GM21619 (cell line): ENCODE measurements around the gene CRYGN.

Experiments
- ATAC-seq: cut with Tn5 transposase; IDR thresholded peaks from one replicate; pipeline ENCODE4 v1.9.1; 2021; ENCODE audit not compliant: unreplicated experiment

Gene CRYGN

DNA sequence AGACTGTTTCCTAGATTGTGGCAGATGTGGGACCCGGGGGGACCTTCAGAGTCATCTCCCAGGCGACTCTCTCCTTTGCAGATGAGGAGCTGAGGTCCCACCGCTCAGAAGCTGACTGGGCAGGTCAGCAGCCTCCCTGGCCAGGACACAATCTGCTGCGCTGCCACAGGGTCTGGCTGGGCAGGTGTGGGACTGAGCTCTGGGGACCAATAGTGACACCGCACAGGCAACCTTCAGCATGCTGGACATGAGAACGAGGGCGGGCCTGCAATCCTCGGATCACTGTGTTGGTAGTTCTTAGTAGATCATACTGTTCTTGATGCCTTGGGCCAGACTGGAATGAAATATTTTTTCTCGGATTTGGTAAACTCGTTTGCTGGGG, 20.5 kb upstream of the CRYGN start:
- no peak for ATAC-seq

GRCh38 chr7:151459726-151460473, 20.0 kb upstream of the CRYGN start:
- ATAC-seq: no peak

- ATAC-seq: no peak
These were observed 17.6 kb upstream of the CRYGN start for GRCh38 chr7:151457534-151457933.

- ATAC-seq: no peak
These were observed 16.8 kb upstream of the CRYGN start for GRCh38 chr7:151456782-151457181.

GRCh38 chr7:151456276-151456675, 16.3 kb upstream of the CRYGN start:
- ATAC-seq: no peak

DNA sequence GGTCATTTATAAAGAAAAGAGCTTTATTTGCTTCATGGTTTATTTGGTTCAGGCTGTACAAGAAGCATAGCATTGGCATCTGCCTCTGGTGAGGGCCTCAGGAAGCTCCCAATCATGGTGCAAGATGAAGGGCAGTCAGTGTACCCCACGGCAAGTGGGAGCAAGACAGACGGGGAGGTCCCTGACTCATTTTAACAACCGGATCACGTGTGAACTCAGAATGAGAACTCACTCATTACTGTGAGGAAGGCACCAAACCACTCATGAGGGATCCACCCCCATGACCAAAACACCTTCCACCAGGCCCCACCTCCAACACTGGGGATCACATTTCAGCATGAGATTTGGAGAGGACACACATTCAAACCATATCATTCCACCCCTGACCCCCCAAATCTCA, 15.7 kb upstream of the CRYGN start:
- no peak for ATAC-seq

- no peak for ATAC-seq
These were observed 15.1 kb upstream of the CRYGN start for GRCh38 chr7:151454932-151455530.

GRCh38 chr7:151454305-151454704, 14.4 kb upstream of the CRYGN start:
- no peak for ATAC-seq

- no peak for ATAC-seq
These were observed 13.4 kb upstream of the CRYGN start for GRCh38 chr7:151453326-151453791.

GRCh38 chr7:151452680-151453325, 12.9 kb upstream of the CRYGN start:
- ATAC-seq: no peak

- no peak for ATAC-seq
These were observed 12.0 kb upstream of the CRYGN start for GRCh38 chr7:151451626-151452571.

DNA sequence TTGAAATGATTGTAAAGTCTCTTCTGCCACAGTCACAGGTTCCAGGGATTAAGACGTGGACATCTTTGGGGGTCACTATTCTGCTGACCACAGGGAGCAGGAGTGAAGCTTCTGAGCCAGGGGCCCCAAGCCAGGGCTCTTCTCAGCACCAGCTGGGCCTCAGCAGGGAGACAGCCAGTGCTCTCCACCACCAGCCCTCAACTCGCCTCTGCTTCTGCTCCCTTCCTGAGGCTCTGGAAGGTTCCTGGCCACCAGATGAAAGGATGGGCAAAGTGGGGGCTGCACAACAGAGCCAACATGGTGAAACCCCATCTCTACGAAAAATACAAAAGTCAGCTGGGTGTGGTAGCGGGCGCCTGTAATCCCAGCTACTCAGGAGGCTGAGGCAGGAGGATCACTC, 11.2 kb upstream of the CRYGN start:
- ATAC-seq: no peak

- ATAC-seq: no peak
These were observed 10.0 kb upstream of the CRYGN start for GRCh38 chr7:151449990-151450389.

DNA sequence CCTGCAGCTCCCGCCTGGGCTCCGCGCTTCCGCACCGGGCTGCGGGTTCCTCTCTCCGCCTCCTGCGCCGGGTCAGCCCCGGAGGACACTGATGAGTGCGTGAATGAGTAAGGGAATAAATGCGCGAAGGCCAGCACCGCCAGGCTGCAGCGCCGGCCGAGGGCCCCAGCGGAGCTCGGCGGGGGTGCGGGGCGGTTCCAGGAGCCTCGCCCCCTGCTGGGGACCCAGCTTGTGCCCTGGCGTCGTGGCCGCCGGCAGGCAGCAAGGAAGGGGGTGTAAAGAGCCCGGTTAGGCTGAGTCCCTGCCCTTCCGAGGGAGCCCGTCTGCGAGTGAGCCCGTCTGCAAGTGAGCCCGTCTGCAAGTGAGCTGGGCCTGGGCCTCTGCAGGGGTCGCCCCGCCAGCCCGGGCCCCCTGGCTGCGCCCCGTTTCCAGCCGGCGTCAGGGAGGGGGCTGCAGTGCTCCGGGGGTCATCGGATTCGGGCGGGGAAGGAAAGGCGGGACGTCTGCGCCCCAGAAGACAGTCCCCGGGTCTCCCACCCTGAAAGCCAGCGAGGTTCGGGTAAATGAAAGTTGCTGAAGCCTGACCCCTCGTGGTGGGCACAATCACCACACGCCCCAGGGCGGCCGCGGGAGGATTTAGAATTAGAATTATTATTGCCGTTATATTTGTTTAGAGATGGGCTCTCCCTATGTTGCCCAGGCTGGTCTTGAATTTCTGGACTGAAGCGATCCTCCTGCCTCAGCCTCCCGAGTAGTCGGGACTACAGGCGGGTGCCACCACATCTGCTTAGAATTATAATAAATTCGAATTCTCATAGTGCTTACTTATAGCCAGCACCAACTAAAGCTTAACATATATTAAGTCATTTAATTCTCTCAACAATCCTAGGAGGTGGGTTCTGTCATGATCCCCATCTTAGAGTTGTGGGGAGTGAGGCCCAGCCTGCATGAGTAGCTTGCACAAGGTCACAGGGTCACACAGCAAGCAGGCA, 8.6 kb upstream of the CRYGN start:
- ATAC-seq: peak; percentile 79

- peak; percentile 12 for ATAC-seq
These were observed 7.9 kb upstream of the CRYGN start for GRCh38 chr7:151447901-151448260.

GRCh38 chr7:151447312-151447711, 7.4 kb upstream of the CRYGN start:
- ATAC-seq: no peak

DNA sequence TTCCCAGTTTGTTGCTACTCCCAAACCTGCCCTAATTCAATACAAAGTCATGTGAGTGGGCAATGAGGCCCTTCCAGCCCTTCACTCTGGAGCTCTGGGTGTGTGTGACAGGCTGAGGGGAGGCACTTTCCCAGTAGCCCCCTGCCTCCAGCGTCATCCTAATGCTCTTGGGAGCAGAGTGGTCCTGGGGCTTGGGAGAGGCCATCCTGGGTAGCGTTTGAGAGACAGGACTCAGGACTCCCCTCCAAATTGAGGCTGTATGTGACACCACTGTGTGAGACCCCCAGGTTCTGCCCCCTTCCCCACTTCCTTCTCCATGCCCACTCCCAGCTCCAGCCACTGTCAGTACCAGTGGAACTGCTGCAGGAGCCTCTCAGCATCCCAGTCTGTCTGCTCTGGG, 6.5 kb upstream of the CRYGN start:
- no peak for ATAC-seq

DNA sequence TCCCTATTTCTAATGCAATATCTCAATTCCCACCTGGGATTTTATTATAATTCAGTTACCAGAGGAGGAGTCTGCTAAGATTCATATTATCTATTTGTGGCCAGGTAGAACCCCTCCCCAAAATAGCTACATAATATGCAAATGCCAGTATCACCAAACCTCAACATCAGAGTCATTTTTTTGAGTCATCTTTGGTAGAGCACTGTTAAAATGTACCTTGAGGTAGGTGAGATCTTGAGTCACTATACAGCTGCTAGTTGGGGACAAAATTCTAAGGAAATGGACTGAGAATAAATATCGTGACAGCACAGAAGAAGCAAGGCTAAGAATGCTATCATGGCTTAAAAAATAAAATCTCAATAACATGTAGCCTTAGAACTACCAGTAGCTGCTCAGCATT, 4.7 kb upstream of the CRYGN start:
- no peak for ATAC-seq

DNA sequence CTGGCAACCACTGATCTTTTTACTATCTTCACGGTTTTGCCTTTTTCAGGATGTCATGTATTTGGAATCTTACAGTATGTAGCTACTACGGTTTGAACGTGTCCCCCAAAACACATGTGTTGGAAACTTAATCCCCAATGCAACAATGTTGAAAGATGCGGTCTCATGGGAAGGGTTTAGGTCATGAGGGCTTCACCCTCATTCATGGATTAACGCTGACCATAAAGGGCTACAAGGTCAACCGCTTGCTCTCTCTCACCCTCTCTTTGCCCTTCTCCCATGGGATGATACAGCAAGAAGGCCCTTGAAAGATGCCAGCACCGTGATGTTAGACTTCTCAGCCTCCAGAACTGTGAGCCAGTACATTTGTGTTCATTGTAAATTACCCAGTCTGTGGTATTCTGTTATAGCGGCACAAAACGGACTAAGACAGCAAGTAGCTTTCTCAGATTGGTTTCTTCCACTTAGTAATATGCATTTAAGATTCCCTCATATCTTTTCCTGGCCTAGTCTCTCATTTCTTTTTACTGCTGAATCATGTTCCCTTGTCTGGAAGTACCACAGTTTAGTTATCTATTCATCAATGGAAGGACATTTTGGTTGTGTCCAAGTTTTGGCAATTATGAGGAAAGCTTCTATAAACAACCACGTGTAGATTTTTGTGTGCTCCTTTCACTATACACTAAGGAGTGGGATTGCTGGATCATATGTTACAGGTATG, 3.0 kb upstream of the CRYGN start:
- ATAC-seq: no peak
